GM19463 (cell line): ENCODE data around the gene MUL1.

ENCODE experiments used
- ATAC-seq: cut with Tn5 transposase; IDR thresholded peaks from one replicate; pipeline ENCODE4 v1.9.1; 2021; ENCODE audit warnings: mild to moderate bottlenecking, moderate library complexity; ENCODE audit not compliant: unreplicated experiment

MUL1 gene, protein sequence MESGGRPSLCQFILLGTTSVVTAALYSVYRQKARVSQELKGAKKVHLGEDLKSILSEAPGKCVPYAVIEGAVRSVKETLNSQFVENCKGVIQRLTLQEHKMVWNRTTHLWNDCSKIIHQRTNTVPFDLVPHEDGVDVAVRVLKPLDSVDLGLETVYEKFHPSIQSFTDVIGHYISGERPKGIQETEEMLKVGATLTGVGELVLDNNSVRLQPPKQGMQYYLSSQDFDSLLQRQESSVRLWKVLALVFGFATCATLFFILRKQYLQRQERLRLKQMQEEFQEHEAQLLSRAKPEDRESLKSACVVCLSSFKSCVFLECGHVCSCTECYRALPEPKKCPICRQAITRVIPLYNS

DNA sequence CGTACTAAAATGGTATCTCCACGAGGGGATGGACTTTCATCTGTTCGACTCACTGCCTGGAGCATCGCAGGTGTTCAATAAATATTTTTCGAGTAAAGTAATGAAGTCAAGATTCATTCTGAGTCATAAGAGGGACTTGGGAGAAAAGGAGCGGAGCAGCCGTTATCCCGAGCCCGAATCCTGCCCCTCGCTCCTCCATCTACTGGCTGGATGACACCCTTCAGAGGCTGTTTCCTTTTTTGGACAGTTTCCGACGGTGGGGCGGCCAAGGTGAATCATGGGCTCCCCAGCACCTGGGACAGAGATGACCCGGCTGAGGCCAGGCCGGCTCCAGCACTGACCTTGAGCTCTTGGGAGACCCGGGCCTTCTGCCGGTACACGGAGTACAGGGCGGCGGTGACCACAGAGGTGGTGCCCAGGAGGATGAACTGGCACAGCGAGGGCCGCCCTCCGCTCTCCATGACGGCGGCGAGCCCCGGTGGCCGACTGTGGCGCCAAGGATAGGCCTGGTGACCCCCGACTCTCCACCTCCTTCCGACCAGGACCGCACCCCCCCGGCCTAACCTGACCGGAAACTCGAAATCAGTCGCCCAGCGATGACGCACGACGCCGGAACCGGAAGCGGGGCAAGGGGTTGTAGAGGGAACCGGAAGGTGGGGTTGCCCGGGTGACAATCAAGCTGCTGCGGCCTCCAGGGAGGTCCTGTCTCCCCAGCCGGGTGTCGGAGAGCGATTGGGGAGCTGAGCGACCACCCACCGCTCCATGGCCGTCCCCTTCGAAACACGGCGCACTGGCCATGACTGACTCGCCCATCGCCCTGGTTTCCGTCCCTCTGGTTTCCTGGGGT is at the start of gene MUL1:
TSS of gene MUL1 (minus strand) at position 588 of the 847 bp plus-strand sequence. CDS start at position 461, 127 bp downstream.
- peak; percentile 94 for ATAC-seq

DNA sequence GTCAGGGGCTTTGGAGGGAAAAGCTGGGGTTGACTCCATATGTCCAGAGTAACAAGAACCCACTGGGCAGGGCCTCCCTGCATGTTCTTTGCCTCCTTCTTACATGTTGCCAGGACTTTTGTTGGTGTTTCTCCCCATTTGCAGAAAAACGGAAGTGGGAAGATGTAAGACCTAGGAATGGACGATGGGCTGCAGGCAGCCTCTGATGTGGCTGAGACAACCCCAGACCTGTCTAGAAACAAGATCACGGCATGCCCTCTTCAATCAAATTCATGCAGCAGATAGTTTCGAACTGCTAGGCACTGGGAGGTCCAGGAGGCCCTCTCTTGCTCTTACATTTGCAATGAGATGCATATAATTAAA is 47.8 kb upstream of the MUL1 start:
- ATAC-seq = no peak

DNA sequence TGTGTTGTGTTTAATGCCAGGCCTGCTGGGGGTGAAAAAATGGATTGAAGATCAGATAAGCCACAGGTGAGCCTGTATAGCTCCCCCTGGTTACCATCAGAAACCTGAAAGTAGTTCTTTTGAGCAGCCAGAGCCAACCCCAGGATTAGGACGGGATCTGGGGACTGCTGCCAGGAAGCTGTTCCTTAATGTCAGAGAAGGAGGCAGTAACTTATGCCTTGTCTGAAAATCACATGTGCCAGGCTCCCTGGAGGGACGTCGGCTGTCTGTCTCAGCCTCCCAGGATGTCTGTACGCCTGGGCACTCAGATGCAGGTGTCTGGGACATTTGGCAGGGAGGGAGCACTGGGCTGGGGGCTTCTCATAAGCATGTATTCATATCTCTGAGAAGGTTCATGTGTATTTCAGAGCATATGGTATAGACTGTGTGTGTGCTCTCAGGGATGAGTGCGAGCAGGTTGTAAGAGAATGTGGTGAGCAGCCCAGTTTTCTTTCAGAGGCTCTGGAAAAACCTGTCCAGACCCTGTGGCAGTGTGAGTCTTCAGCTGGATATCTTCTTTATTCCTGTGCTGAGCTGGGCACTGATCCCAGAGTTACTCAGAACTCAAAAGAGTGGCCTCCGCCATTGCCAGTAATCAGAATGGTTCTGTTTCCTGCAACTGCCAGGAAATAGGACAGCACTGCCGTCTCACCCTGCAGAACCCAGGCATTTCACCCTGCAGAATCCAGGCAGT is 47.2 kb upstream of the MUL1 start:
- ATAC-seq = no peak

DNA sequence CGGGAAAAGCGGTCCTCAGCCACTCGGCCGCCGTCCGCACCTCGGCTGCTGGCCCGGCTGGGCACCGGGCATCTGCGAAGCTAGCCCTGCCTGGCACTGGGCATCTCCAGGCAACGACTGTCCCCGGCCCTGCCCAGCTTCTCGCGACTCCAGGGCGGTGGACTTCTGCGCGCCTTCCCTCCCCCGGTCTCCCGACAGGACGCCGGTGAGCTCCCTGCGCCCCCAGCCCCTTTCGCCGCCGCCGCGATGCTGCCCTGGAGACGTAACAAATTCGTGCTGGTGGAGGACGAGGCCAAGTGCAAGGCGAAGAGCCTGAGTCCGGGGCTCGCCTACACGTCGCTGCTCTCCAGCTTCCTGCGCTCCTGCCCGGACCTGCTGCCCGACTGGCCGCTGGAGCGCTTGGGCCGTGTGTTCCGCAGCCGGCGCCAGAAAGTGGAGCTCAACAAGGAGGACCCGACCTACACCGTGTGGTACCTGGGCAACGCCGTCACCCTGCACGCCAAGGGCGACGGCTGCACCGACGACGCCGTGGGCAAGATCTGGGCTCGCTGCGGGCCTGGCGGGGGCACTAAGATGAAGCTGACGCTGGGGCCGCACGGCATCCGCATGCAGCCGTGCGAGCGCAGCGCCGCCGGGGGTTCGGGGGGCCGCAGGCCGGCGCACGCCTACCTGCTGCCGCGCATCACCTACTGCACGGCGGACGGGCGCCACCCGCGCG is 44.9 kb upstream of the MUL1 start:
- ATAC-seq = no peak

DNA sequence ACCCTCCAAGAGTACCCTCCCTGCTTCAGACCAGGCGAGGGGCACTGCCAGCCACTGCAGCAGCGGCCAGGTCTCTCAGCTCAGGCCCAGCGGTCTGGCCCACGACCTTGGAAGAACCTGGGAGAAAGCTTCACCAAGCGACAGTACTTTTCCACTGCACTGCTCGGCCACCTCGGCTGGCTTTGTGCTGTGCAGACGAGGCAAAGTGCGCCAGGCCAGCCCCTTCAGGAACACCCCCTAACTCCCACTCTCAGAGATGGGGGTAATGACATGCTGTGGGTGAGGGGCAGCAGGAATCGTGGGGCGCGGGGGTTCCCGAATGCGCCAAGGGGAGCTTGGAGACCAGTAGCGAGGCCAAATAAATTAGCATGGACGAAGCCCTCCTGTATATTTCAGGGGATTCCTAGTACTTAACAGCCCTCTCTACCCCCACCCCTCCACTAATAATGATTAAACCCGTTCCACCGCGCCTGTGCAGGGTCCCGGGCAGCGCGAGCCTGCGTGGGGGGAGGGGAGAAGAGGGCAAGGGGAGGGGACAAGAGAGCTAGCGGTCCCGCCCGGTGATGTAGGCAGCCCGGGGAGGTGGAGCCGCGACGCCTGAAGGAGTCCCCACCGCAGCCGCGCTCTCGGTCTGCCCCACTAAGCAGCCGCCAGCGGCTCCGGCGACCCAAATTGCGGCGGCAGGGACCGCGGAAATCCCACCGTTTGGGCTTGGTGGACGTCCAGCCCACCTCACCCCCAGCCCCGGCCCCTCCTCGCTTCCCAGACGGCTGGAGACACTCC is 44.2 kb upstream of the MUL1 start, which contains the start of gene FAM43B:
TSS of gene FAM43B (plus strand) at position 629 of the 783 bp plus-strand sequence. CDS start 401 bp downstream, outside the sequence.
- no peak for ATAC-seq

DNA sequence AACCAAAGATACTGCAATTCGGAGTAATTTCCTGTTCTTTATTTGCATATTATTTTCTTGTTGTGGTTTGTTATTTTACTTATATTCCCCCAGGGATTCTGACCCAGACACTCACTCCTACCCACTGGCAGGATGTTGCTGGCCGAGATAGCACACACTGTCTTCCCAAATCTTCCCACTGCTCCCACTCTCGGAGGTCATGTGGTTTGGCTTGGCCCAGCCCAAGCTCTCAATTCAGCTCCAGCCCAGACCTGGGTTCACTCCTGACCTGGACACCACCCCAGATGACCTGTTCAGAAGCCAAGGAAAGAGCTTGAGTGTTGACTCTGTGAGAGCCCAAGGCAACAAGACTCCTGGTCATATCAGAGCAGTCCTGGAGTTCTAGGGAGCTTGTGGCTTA is 43.2 kb upstream of the MUL1 start:
- no peak for ATAC-seq

DNA sequence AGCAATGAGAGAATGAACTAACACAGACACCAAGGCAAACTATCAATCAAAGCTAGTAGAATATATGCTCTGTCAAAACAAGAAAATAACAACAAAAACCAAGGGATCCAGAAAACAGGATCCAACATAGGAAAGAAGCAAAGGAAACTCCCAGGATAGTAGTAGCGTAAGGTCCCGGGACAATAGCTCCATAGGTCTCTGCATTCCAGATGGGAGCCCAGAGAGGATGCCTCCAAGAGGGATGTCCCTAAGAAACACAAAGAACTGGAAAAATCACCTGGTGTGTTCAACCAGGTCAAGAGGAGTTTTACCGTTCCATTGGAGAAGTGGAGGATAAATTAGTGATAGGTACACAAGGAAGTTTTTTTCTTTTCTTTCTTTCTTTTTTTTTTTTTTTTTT is 38.7 kb upstream of the MUL1 start:
- ATAC-seq = no peak

DNA sequence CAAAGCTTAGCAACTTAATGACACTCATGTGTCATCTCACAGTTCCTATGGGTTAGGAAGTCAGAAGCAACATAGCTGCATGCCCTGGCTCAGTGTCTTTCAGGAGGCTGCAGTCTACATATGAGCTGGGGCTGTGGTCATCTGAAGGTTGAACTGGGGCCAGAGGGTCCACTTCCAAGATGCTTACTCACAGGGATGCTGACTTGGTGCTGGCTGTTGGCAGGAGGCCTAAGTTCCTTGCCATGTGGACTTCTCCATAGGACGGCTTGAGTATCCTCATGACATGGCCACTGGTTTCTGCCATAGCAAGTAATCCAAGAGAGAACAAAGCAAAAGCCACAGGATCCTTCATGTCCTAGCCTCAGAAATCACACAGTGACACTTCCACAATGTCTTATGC is 32.3 kb upstream of the MUL1 start:
- ATAC-seq = no peak

DNA sequence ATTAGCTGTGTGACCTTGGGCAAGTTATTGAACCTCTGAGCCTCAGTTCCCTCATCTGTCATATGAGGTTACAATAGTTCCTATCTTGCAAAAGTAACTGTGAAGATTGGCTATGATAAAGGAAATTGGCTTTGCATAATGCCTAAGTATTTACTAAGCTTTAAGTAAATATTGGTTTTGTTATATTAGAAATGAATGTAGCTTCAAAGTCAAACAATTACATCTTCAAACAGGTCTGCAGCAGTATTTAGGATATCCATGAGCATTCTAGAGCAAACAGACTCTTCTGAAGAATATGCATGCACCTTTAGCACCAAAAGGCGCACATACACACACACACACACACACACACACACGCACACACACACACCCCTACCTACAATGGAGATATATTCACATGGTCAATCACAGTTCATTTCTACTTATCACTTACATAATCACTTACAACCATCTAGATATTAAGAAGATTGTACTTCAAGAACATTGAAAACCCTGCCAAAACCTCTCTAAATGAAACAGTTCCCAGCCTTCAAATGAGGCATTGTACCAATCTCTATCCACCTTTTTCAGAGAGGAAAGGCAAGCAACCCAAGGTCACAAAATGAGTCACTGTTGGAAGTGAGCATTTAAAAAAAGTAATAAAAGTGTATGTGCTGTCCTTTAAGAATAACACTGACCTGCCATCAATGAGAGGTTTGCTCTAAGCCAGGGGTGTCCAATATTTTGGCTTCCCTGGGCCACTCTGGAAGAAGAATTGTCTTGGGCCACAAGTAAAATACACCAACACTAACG is 31.0 kb upstream of the MUL1 start:
- no peak for ATAC-seq

DNA sequence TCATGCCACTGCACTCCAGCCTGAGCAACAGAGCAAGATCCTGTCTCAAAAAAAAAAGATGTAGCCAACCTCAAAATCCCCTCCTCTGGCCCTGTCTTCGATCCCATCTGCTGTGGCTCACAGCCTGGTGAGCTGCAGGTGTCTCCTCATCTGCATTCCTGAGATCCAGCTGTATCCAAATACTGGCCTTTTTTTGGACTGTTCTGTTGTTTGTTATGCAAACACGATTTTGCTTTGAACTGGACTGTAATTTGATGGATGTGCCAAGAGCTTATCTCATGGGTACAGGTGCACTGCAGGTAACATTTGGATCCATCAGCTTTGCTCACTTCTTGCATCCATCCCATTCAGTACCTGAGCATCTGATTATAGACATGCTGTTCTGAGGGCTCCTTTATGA is 30.3 kb upstream of the MUL1 start:
- ATAC-seq = no peak

DNA sequence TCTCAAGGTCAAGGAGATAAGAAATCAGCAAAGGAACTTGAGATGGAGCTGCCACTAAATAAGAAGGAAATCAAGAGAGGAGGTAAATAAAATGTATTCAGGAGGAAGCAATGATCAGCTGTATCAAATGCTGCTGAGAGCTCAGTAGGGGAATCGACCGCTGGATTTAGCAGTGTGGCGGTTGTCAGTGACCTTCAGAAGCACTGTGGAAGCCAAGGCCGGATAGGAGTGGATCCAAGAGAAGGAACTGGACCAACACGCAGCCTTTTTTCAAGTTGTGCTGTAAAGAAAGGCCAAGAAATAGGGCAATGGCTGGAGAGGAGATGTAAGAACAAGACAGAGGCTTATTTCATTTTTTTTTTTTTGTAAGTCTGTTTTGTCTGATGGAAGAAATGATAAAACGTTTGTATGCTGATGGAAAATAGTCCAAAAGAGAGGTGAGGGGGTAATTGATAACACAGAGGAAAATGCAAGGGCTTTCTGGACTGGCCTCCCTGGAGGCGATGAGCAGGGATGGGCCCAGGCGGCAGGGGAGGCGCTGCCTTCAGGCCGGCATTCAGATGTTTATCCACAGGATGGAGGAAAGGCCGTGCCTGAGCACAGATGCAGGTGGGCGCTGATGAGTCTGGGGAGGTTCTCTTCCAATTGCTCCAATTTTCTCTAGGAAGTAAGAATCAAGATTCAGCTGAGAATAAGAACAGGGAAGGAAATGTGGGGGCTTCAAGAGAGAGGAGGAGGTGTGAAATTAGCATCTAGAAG is 26.9 kb upstream of the MUL1 start:
- no peak for ATAC-seq

DNA sequence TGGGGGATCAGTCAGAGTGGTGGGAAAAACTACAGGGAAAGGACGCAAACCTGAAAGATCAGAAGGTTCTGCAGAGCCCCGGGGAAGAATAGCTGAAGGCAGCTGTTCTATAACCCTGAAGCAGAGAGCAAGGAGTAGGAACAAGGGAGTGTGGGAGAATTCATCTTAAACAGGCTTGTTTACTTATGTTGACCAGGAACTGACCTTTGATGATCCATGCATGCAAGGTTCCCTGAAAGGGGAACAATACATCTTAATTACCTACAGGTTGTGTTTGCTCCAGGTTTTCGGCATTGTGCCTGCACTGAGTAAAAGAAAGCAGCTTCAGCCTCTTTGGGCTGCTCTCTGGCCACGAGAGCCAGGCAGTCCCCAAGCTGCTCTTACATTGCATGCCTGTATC is 25.7 kb upstream of the MUL1 start:
- no peak for ATAC-seq

DNA sequence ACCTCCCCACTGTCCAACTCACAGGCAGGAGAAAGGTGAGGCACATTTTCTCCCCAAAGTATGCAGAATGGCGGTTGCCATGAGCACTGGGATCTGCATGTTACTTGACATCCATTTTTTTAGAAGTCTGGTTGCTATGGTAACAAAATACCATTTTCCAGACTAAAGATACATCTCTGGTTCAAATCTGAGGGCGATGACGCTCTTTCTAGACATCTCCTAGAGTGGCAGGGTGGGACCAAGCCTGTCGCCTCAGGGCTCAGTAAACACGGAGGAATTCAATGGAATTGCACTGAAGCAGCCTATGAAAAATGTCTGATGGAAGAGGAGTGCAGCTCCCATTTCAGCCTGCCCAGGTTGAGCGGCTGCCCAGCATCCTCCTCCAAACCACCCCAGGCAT is 22.9 kb upstream of the MUL1 start:
- no peak for ATAC-seq

DNA sequence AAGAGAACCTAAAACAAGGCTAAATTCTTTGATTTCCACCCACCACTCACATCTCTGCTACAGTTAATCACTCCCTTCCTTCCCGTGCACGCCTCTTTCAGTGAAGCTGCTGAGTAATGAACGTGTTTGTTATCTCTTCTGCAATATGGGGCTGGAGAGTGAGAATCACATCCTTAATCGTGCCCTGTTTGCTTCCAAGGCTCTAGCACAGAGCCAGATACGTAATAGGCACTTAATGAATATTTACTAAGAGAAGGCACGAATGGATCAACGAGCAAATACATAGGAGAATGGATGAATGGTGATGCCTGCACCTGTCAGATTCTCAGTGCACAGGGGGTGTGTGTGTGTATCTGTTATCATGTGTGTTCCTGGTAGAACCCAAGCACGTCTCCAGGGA is 22.4 kb upstream of the MUL1 start:
- no peak for ATAC-seq

DNA sequence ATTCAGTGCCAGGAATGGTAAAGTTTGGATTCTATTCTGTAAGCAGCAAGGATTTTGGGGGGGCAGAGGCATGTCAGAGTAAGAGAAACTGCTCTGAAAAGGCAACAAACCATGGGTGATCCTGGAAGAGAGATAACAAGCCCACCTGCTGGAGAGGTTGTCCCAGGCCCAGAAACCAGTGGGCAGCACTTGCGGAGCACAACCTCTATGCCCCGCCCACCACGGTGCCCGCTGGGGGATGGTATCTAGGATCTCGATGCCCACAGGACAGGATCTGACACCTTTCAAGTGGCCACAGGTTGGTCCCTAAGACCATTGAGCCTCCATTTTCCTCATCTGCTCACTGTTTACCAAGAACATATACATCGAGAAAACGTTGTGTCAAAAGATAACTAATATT is 20.3 kb upstream of the MUL1 start:
- ATAC-seq = no peak

DNA sequence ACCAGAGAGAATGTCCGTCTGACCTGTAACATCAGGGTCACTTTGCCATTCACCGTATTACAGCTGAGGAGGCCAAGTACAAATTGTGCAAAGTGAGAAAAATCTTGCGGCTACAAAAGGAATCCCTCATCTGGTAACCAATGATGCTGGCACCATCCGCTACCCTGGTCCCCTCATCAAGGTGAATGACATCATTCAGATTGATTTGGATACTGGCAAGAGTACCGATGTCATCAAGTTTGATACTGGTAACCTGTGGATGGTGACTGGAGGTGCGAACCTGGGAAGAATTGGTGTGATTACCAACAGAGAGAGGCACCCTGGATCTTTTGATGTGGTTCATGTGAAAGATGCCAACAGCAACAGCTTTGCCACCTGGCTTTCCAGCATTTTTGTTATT is 18.3 kb upstream of the MUL1 start:
- no peak for ATAC-seq

DNA sequence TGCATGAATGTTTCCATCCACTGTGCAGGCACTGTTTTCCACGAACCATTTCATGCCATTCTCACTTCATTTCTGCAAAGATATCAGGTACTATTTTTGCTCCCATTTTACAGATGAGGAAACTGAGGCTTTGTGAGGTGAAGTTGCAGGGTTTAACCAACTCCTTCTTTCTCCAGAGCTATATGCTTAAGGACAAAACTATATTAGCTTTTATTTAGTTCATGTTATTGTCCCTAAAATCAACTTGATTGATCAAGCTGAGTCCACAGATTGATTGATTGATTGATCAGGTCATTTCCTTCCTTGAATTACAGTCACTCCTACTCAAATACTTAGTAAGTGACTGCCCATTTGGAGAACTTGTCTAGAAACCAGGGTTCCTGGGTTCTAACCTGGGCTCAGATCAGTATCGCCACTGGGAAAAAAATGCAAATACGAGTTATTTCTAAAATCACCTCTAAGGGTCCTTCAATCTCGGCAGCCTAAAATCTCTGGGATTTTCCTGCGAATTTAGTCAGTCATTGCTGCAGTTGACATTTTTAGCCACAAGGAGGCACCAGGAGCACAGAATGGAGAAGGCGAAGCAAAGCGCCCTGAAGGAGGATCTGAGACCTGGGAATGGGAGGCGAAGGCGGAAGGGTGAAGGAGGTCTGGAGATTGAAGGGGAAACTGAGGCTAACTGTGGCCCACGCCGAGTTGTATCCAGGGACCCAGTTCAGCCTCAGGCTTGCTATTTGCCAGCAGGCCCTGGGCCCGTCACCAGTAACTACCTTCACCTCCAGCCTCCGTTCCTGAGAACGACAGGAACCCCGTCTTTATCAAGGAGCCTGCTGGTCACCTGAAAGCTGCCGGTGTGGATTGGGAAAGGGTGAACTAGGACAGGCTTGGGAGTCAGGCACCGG is 14.3 kb upstream of the MUL1 start:
- ATAC-seq = no peak
